Liver (tissue), 9 donors: Measurements from ENCODE around the gene ELOVL4. TPM values are rescaled to one million over a fixed set of nuclear protein-coding genes. Genes with fewer than 3 reads are reported as not detected.

ENCODE experiments used
- DNase-seq: peaks from one replicate; pipeline ENCODE4 v3.0.0-alpha.2; 2017; ENCODE audit warnings: low spot score
- H3K27ac ChIP-seq, 2 donors: one replicate each; pipeline ENCODE4 v1.7.0; 2013; ENCODE audit warnings: inconsistent platforms in 2 of 2, low read length in 2 of 2, control low read depth in 1 of 2, low read depth in 1 of 2, mild to moderate bottlenecking in 1 of 2
- H3K27me3 ChIP-seq, 4 donors: one replicate each; pipeline versions ENCODE4 v1.6.1 to v1.7.0; 2013; ENCODE audit warnings: low read length in 3 of 4, inconsistent platforms in 1 of 4, mild to moderate bottlenecking in 1 of 4, moderate library complexity in 1 of 4; ENCODE audit not compliant: control insufficient read depth in 4 of 4, insufficient read depth in 4 of 4
- H3K36me3 ChIP-seq, 4 donors: one replicate each; pipeline versions ENCODE4 v1.6.1 to v1.7.0; 2013; ENCODE audit warnings: low read length in 3 of 4, mild to moderate bottlenecking in 3 of 4, low read depth in 1 of 4, moderate library complexity in 1 of 4; ENCODE audit not compliant: control insufficient read depth in 4 of 4, insufficient read depth in 3 of 4
- H3K4me1 ChIP-seq, 4 donors: one replicate each; pipeline versions ENCODE4 v1.6.1 to v1.7.0; 2013; ENCODE audit warnings: low read length in 3 of 4, mild to moderate bottlenecking in 3 of 4, moderate library complexity in 1 of 4; ENCODE audit not compliant: control insufficient read depth in 4 of 4, insufficient read depth in 4 of 4
- H3K4me3 ChIP-seq, 3 donors: one replicate each; pipeline versions ENCODE4 v1.6.1 to v1.7.0; 2013; ENCODE audit warnings: low read length in 3 of 3, control low read depth in 1 of 3, low read depth in 1 of 3, mild to moderate bottlenecking in 1 of 3
- H3K9ac ChIP-seq, 2 donors: one replicate each; pipeline ENCODE4 v1.7.0; 2013; ENCODE audit warnings: low read length in 2 of 2, mild to moderate bottlenecking in 2 of 2, moderate library complexity in 2 of 2, control low read depth in 1 of 2, low read depth in 1 of 2
- H3K9me3 ChIP-seq, 4 donors: one replicate each; pipeline versions ENCODE4 v1.6.1 to v1.7.0; 2013; ENCODE audit warnings: low read length in 3 of 4; ENCODE audit not compliant: control insufficient read depth in 4 of 4
- EGR1 ChIP-seq, 2 donors: IDR thresholded peaks; 2 replicates each; pipeline ENCODE4 v1.6.1; 2016 to 2018; ENCODE audit warnings: antibody characterized with exemption in 2 of 2, low read depth in 2 of 2
- FOXA1 ChIP-seq: IDR thresholded peaks from 2 replicates; pipeline ENCODE4 v1.6.1; 2016; ENCODE audit warnings: antibody characterized with exemption
- FOXA2 ChIP-seq: IDR thresholded peaks from 2 replicates; pipeline ENCODE4 v1.6.1; 2016; ENCODE audit warnings: antibody characterized with exemption
- GABPA ChIP-seq, 2 donors: IDR thresholded peaks in 1 of 2; conservative IDR thresholded peaks in 1 of 2; 2 replicates each; pipeline ENCODE4 v1.6.1; 2016; ENCODE audit warnings: antibody characterized with exemption in 2 of 2, mild to moderate bottlenecking in 1 of 2, moderate library complexity in 1 of 2
- HNF4A ChIP-seq, 2 donors: conservative IDR thresholded peaks; 2 replicates each; pipeline ENCODE4 v1.6.1; 2016; ENCODE audit warnings: antibody characterized with exemption in 2 of 2, mild to moderate bottlenecking in 2 of 2
- HNF4G ChIP-seq: IDR thresholded peaks from 2 replicates; pipeline ENCODE4 v1.6.1; 2016; ENCODE audit warnings: antibody characterized with exemption
- JUND ChIP-seq, 2 donors: IDR thresholded peaks; 2 replicates each; pipeline ENCODE4 v1.6.1; 2016; ENCODE audit warnings: antibody characterized with exemption in 2 of 2
- NR2F2 ChIP-seq: IDR thresholded peaks from 2 replicates; pipeline ENCODE4 v1.6.1; 2016; ENCODE audit warnings: antibody characterized with exemption
- RAD21 ChIP-seq, 2 donors: IDR thresholded peaks; 2 replicates each; pipeline ENCODE4 v1.6.1; 2016; ENCODE audit warnings: antibody characterized with exemption in 2 of 2, mild to moderate bottlenecking in 2 of 2
- RXRA ChIP-seq, 2 donors: IDR thresholded peaks; 2 replicates each; pipeline ENCODE4 v1.6.1; 2017 to 2018; ENCODE audit warnings: antibody characterized with exemption in 2 of 2, mild to moderate bottlenecking in 1 of 2
- SP1 ChIP-seq: IDR thresholded peaks from 2 replicates; pipeline ENCODE4 v1.6.1; 2018; ENCODE audit warnings: antibody characterized with exemption, mild to moderate bottlenecking
- TAF1 ChIP-seq: conservative IDR thresholded peaks from 2 replicates; pipeline ENCODE4 v1.6.1; 2016; ENCODE audit warnings: antibody characterized with exemption, mild to moderate bottlenecking
- YY1 ChIP-seq: IDR thresholded peaks from 2 replicates; pipeline ENCODE4 v1.6.1; 2016; ENCODE audit warnings: antibody characterized with exemption, mild to moderate bottlenecking
- polyA plus RNA-seq, 2 donors: library from polyadenylated mRNA; stranded (reverse) in 1 of 2; unstranded in 1 of 2; fragments of 200-250 nt in 1 of 2; fragments of >200 nt in 1 of 2; fragmentation: Nextera tagmentation in 1 of 2; extraction: Ambion mirVana in 1 of 2; gene quantifications; one replicate each; pipeline versions ENCODE4 v1.2.1 to v1.2.3, GENCODE V29; 2013 to 2015
- total RNA-seq, 2 donors: library from RNA; depleted of rRNA; stranded (reverse); fragments of >200 nt; gene quantifications; one replicate each; pipeline ENCODE4 v1.2.3, GENCODE V29; 2014
- TF ChIP-seq, protein P1 (sequence below): IDR thresholded peaks from 2 replicates; pipeline ENCODE4 v1.6.1; 2016; ENCODE audit warnings: antibody characterized with exemption, mild to moderate bottlenecking
- TF ChIP-seq, protein P2 (sequence below): fragments of 150-350 bp; IDR thresholded peaks from 2 replicates; pipeline ENCODE4 v1.5.1; 2017; ENCODE audit warnings: improper control_type of control experiment, low read depth, low read length; ENCODE audit not compliant: missing input control
- TF ChIP-seq, protein P3 (sequence below): IDR thresholded peaks from 2 replicates; pipeline ENCODE4 v1.6.1; 2016; ENCODE audit warnings: antibody characterized with exemption
- TF ChIP-seq, protein P4 (sequence below): IDR thresholded peaks from 2 replicates; pipeline ENCODE4 v1.6.1; 2016; ENCODE audit warnings: antibody characterized with exemption
- TF ChIP-seq, protein P5 (sequence below): IDR thresholded peaks from 2 replicates; pipeline ENCODE4 v1.6.1; 2016; ENCODE audit warnings: antibody characterized with exemption
- donor health status: healthy.
- donor health status: healthy.
- donor health status: healthy.
- donor health status: healthy.
- donor health status: healthy.

The ELOVL4 gene
- total and polyA plus RNA-seq, 4 donors, result 0.07 to 2.1 (median 0.09) TPM; not detected in 1

DNA sequence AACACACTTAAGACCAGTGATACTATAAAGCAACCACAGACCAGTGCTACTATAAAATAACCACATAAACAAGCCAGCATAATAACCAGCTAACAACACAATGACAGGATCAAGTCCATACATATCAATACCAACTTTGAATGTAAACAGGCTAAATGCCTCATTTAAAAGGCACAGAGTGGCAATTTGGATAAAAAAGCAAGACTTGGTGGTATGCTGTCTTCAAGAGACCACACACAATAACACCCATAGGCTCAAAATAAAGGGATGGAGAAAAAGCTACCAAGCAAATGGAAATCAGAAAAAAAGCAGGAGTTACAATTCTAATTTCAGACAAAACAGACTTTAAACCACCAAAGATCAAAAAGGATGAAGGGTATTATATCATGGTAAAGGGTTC lies 19.8 kb upstream of the ELOVL4 start:
- H3K27ac ChIP-seq, result no peak overlapping the region

More for the DNA sequence above, 19.8 kb upstream of the ELOVL4 start:
- Histone ChIP-seq H3K4me1 (no peaks in the 10 kb centered on the region), H3K9me3 (peaks cover 0 to 14% (median 2%) of the 10 kb centered on the region in 4 donors), H3K36me3 (no peaks in the 10 kb centered on the region), H3K9ac (no peak overlapping the region), H3K4me3 (no peak overlapping the region), H3K27me3 (no peaks in the 10 kb centered on the region)
- no peak for DNase-seq
- TF ChIP-seq, protein P1, sequence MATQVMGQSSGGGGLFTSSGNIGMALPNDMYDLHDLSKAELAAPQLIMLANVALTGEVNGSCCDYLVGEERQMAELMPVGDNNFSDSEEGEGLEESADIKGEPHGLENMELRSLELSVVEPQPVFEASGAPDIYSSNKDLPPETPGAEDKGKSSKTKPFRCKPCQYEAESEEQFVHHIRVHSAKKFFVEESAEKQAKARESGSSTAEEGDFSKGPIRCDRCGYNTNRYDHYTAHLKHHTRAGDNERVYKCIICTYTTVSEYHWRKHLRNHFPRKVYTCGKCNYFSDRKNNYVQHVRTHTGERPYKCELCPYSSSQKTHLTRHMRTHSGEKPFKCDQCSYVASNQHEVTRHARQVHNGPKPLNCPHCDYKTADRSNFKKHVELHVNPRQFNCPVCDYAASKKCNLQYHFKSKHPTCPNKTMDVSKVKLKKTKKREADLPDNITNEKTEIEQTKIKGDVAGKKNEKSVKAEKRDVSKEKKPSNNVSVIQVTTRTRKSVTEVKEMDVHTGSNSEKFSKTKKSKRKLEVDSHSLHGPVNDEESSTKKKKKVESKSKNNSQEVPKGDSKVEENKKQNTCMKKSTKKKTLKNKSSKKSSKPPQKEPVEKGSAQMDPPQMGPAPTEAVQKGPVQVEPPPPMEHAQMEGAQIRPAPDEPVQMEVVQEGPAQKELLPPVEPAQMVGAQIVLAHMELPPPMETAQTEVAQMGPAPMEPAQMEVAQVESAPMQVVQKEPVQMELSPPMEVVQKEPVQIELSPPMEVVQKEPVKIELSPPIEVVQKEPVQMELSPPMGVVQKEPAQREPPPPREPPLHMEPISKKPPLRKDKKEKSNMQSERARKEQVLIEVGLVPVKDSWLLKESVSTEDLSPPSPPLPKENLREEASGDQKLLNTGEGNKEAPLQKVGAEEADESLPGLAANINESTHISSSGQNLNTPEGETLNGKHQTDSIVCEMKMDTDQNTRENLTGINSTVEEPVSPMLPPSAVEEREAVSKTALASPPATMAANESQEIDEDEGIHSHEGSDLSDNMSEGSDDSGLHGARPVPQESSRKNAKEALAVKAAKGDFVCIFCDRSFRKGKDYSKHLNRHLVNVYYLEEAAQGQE, result no peak
- TF ChIP-seq TAF1 (no peak), JUND (IDR thresholded peaks at IDR 0.05) (no peak), EGR1 (IDR thresholded peaks at IDR 0.05; ENCODE audit: low read depth in 2 of 2) (no peak), GABPA (IDR thresholded peaks at IDR 0.05 in 1 of 2, conservative IDR thresholded peaks at IDR 0.05 in 1 of 2) (no peak), SP1 (no peak), HNF4G (no peak), FOXA1 (no peak), RAD21 (IDR thresholded peaks at IDR 0.05) (no peak), NR2F2 (no peak), YY1 (no peak), FOXA2 (no peak), RXRA (IDR thresholded peaks at IDR 0.05) (no peak), HNF4A (conservative IDR thresholded peaks at IDR 0.05) (no peak)
- TF ChIP-seq, protein P2, sequence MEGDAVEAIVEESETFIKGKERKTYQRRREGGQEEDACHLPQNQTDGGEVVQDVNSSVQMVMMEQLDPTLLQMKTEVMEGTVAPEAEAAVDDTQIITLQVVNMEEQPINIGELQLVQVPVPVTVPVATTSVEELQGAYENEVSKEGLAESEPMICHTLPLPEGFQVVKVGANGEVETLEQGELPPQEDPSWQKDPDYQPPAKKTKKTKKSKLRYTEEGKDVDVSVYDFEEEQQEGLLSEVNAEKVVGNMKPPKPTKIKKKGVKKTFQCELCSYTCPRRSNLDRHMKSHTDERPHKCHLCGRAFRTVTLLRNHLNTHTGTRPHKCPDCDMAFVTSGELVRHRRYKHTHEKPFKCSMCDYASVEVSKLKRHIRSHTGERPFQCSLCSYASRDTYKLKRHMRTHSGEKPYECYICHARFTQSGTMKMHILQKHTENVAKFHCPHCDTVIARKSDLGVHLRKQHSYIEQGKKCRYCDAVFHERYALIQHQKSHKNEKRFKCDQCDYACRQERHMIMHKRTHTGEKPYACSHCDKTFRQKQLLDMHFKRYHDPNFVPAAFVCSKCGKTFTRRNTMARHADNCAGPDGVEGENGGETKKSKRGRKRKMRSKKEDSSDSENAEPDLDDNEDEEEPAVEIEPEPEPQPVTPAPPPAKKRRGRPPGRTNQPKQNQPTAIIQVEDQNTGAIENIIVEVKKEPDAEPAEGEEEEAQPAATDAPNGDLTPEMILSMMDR, result no peak
- TF ChIP-seq, protein P3, sequence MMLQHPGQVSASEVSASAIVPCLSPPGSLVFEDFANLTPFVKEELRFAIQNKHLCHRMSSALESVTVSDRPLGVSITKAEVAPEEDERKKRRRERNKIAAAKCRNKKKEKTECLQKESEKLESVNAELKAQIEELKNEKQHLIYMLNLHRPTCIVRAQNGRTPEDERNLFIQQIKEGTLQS, result no peak
- TF ChIP-seq, protein P4, sequence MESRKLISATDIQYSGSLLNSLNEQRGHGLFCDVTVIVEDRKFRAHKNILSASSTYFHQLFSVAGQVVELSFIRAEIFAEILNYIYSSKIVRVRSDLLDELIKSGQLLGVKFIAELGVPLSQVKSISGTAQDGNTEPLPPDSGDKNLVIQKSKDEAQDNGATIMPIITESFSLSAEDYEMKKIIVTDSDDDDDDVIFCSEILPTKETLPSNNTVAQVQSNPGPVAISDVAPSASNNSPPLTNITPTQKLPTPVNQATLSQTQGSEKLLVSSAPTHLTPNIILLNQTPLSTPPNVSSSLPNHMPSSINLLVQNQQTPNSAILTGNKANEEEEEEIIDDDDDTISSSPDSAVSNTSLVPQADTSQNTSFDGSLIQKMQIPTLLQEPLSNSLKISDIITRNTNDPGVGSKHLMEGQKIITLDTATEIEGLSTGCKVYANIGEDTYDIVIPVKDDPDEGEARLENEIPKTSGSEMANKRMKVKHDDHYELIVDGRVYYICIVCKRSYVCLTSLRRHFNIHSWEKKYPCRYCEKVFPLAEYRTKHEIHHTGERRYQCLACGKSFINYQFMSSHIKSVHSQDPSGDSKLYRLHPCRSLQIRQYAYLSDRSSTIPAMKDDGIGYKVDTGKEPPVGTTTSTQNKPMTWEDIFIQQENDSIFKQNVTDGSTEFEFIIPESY, result no peak
- TF ChIP-seq, protein P5, sequence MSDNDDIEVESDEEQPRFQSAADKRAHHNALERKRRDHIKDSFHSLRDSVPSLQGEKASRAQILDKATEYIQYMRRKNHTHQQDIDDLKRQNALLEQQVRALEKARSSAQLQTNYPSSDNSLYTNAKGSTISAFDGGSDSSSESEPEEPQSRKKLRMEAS, result no peak
